ENCODE data around the gene POU2F2.

DNA sequence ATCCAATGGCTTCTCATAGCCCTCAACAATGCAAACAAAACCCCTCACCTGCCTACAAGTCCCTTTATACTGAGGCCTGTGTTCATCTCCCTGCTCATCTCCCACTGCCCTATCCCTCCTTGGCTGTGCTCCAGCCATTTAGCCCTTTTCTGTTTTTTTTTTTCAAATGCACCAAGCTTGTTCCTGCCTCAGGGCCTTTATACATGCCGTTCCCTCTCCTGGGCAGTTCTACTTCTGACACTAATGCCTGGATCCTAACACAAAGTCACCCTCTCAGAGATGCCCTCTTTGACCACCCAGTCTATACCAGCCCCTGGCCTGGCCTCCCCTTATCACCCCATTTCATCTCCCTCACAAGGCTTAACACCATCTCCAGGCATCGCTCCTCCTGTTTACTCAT lies 29.4 kb downstream of the POU2F2 start:
- TF ChIP-seq, protein P1, sequence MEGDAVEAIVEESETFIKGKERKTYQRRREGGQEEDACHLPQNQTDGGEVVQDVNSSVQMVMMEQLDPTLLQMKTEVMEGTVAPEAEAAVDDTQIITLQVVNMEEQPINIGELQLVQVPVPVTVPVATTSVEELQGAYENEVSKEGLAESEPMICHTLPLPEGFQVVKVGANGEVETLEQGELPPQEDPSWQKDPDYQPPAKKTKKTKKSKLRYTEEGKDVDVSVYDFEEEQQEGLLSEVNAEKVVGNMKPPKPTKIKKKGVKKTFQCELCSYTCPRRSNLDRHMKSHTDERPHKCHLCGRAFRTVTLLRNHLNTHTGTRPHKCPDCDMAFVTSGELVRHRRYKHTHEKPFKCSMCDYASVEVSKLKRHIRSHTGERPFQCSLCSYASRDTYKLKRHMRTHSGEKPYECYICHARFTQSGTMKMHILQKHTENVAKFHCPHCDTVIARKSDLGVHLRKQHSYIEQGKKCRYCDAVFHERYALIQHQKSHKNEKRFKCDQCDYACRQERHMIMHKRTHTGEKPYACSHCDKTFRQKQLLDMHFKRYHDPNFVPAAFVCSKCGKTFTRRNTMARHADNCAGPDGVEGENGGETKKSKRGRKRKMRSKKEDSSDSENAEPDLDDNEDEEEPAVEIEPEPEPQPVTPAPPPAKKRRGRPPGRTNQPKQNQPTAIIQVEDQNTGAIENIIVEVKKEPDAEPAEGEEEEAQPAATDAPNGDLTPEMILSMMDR (IDR thresholded peaks at IDR 0.05 in 2 of 3, conservative IDR thresholded peaks at IDR 0.05 in 1 of 3; ENCODE audit: insufficient read depth in 2 of 3, low read depth in 1 of 3, low read length in 3 of 3), result no peak
- TF ChIP-seq RNF219 (CRISPR knock-in tag; IDR thresholded peaks at IDR 0.05), result no peak
- no peak for TF ChIP-seq CHD2 (IDR thresholded peaks at IDR 0.05; ENCODE audit: low read depth, low read length)
- no peak for TF ChIP-seq HDAC2 (IDR thresholded peaks at IDR 0.05)
- TF ChIP-seq GABPB1 (CRISPR knock-in tag; IDR thresholded peaks at IDR 0.05), result no peak
- no peak for TF ChIP-seq USF1 (CRISPR knock-in tag; IDR thresholded peaks at IDR 0.05)

All from K562 (cell line).